Small intestine (tissue), 7 donors: ENCODE data around the gene NPR3. TPM values are rescaled to one million over a fixed set of nuclear protein-coding genes. Genes with fewer than 3 reads are reported as not detected.

ENCODE experiments used
- DNase-seq, 2 donors: peaks; one replicate each; pipeline versions ENCODE4 v3.0.0 to v3.0.0-alpha.2; 2013
- FAIRE-seq: peaks from 2 replicates; lab custom pipeline; 2012; peaks lifted over from hg19 to GRCh38; lab: Jason Lieb, UNC
- H3K27ac ChIP-seq, 3 donors: one replicate each; pipeline ENCODE4 v1.5.1; 2013; ENCODE audit warnings: low read length in 2 of 3, mild to moderate bottlenecking in 2 of 3, control low read depth in 1 of 3, inconsistent platforms in 1 of 3, low read depth in 1 of 3, moderate library complexity in 1 of 3
- H3K27me3 ChIP-seq, 3 donors: one replicate each; pipeline ENCODE4 v1.6.1; 2013; ENCODE audit warnings: low read length in 3 of 3, inconsistent platforms in 1 of 3; ENCODE audit not compliant: control insufficient read depth in 3 of 3, insufficient read depth in 3 of 3
- H3K36me3 ChIP-seq, 3 donors: one replicate each; pipeline ENCODE4 v1.6.1; 2013; ENCODE audit warnings: low read length in 3 of 3, inconsistent platforms in 1 of 3, low read depth in 1 of 3, mild to moderate bottlenecking in 1 of 3, moderate library complexity in 1 of 3; ENCODE audit not compliant: control insufficient read depth in 3 of 3, insufficient read depth in 2 of 3
- H3K4me1 ChIP-seq, 3 donors: one replicate each; pipeline ENCODE4 v1.6.1; 2013; ENCODE audit warnings: low read length in 2 of 3, inconsistent platforms in 1 of 3, low read depth in 1 of 3, mild to moderate bottlenecking in 1 of 3, moderate library complexity in 1 of 3; ENCODE audit not compliant: control insufficient read depth in 3 of 3, insufficient read depth in 2 of 3
- H3K4me3 ChIP-seq, 3 donors: one replicate each; pipeline ENCODE4 v1.5.1; 2013; ENCODE audit warnings: low read length in 3 of 3, control low read depth in 1 of 3, inconsistent platforms in 1 of 3, low read depth in 1 of 3, mild to moderate bottlenecking in 1 of 3, moderate library complexity in 1 of 3
- H3K9me3 ChIP-seq, 2 donors: one replicate each; pipeline ENCODE4 v1.6.1; 2013; ENCODE audit warnings: low read depth in 1 of 2, low read length in 1 of 2; ENCODE audit not compliant: control insufficient read depth in 2 of 2, insufficient read depth in 1 of 2
- WGBS, 3 donors: extraction: QIAGEN DNeasy Blood & Tissue Kit; methylation state at CpG; one replicate each; pipeline ENCODE4 v1.1.7; 2013; 5-methylcytosine and 5-hydroxymethylcytosine counted together
- polyA plus RNA-seq, 4 donors: library from polyadenylated mRNA; stranded (reverse) in 3 of 4; unstranded in 1 of 4; fragments of 200-250 nt in 3 of 4; fragments of 120-200 nt in 1 of 4; gene quantifications; one replicate each; pipeline versions ENCODE4 v1.2.1 to v1.2.3, GENCODE V29; 2013
- donor health status: healthy with polysubstance abuse.
- donor health status: control.
- donor health status: control.
- donor health status: Bipolar disorder and iron deficiency.
- donor health status: healthy.

The NPR3 gene
- polyA plus RNA-seq, 4 donors = 0.27 to 6.8 (median 0.79) TPM; not detected in 1

- no peak for DNase-seq
- Histone ChIP-seq H3K4me1 (no peaks in the 10 kb centered on the region), H3K27ac (no peak overlapping the region), H3K36me3 (no peaks in the 10 kb centered on the region), H3K27me3 (no peaks in the 10 kb centered on the region), H3K4me3 (no peak overlapping the region), H3K9me3 (no peaks in the 10 kb centered on the region)
- no peak for FAIRE-seq
- WGBS, 3 donors = 56 to 63% (median 60%) methylated on average over 5 of the region's 5 CpGs
Observed at GRCh38 chr5:32733590-32734340, 22.6 kb downstream of the NPR3 start.

- Histone ChIP-seq H3K4me3 (no peak overlapping the region), H3K4me1 (no peaks in the 10 kb centered on the region), H3K9me3 (no peaks in the 10 kb centered on the region), H3K27me3 (no peaks in the 10 kb centered on the region), H3K36me3 (no peaks in the 10 kb centered on the region), H3K27ac (no peak overlapping the region)
- FAIRE-seq = no peak
- no peak for DNase-seq
- 71% methylated on average over 8 of the region's 8 CpGs for WGBS, 3 donors
Observed at GRCh38 chr5:32734827-32735378, 23.8 kb downstream of the NPR3 start.

GRCh38 chr5:32735512-32735911, 24.4 kb downstream of the NPR3 start:
- H3K9me3 ChIP-seq = no peaks in the 10 kb centered on the region
- no peaks in the 10 kb centered on the region for H3K36me3 ChIP-seq
- DNase-seq (no peak), FAIRE-seq (no peak)
- no peak overlapping the region for H3K27ac ChIP-seq
- no peak overlapping the region for H3K4me3 ChIP-seq
- H3K4me1 ChIP-seq = no peaks in the 10 kb centered on the region
- H3K27me3 ChIP-seq = no peaks in the 10 kb centered on the region
- 79 to 86% (median 85%) methylated on average over 5 of the region's 5 CpGs for WGBS, 3 donors

- no peak for FAIRE-seq
- no peaks in the 10 kb centered on the region for H3K27me3 ChIP-seq
- WGBS, 3 donors = 56 to 62% (median 58%) methylated on average over 3 of the region's 3 CpGs
- H3K9me3 ChIP-seq = no peaks in the 10 kb centered on the region
- H3K27ac ChIP-seq = no peak overlapping the region
- H3K4me1 ChIP-seq = no peaks in the 10 kb centered on the region
- no peak overlapping the region for H3K4me3 ChIP-seq
- H3K36me3 ChIP-seq = no peaks in the 10 kb centered on the region
- no peak for DNase-seq
Observed at GRCh38 chr5:32736842-32737241, 25.7 kb downstream of the NPR3 start.

- no peak for DNase-seq
- H3K27me3 ChIP-seq = no peaks in the 10 kb centered on the region
- H3K27ac ChIP-seq = no peak overlapping the region
- no peaks in the 10 kb centered on the region for H3K36me3 ChIP-seq
- FAIRE-seq = no peak
- 71 to 84% (median 74%) methylated on average over 4 of the region's 4 CpGs for WGBS, 3 donors
- H3K4me1 ChIP-seq = no peaks in the 10 kb centered on the region
- H3K9me3 ChIP-seq = no peaks in the 10 kb centered on the region
- no peak overlapping the region for H3K4me3 ChIP-seq
Observed at GRCh38 chr5:32740651-32741050, 29.5 kb downstream of the NPR3 start.

GRCh38 chr5:32745317-32745716, 34.2 kb downstream of the NPR3 start:
- WGBS, 3 donors = 50 to 66% (median 62%) methylated on average over 2 of the region's 2 CpGs
- Histone ChIP-seq H3K27me3 (no peaks in the 10 kb centered on the region), H3K4me1 (no peaks in the 10 kb centered on the region), H3K36me3 (no peaks in the 10 kb centered on the region), H3K9me3 (no peaks in the 10 kb centered on the region), H3K4me3 (no peak overlapping the region), H3K27ac (no peak overlapping the region)
- DNase-seq = no peak
- no peak for FAIRE-seq

GRCh38 chr5:32752411-32752810, 41.3 kb downstream of the NPR3 start:
- H3K4me1 ChIP-seq = no peaks in the 10 kb centered on the region
- FAIRE-seq (no peak), DNase-seq (no peak)
- WGBS, 3 donors = 76 to 77% (median 77%) methylated on average over 4 of the region's 4 CpGs
- no peaks in the 10 kb centered on the region for H3K27me3 ChIP-seq
- no peak overlapping the region for H3K27ac ChIP-seq
- H3K9me3 ChIP-seq = no peaks in the 10 kb centered on the region
- no peak overlapping the region for H3K4me3 ChIP-seq
- H3K36me3 ChIP-seq = no peaks in the 10 kb centered on the region

GRCh38 chr5:32753051-32753450, 41.9 kb downstream of the NPR3 start:
- Histone ChIP-seq H3K36me3 (no peaks in the 10 kb centered on the region), H3K27me3 (no peaks in the 10 kb centered on the region), H3K4me1 (no peaks in the 10 kb centered on the region), H3K9me3 (no peaks in the 10 kb centered on the region), H3K4me3 (no peak overlapping the region), H3K27ac (no peak overlapping the region)
- DNase-seq (no peak), FAIRE-seq (no peak)
- 62 to 80% (median 65%) methylated on average over 2 of the region's 2 CpGs for WGBS, 3 donors

- no peak for FAIRE-seq
- H3K4me3 ChIP-seq = no peak overlapping the region
- no peaks in the 10 kb centered on the region for H3K27me3 ChIP-seq
- H3K4me1 ChIP-seq = no peaks in the 10 kb centered on the region
- no peak for DNase-seq
- no peaks in the 10 kb centered on the region for H3K36me3 ChIP-seq
- no peaks in the 10 kb centered on the region for H3K9me3 ChIP-seq
- no peak overlapping the region for H3K27ac ChIP-seq
Observed at GRCh38 chr5:32753765-32754164, 42.6 kb downstream of the NPR3 start.
